HCT116 (cell line): ENCODE results near the gene PAEP. TPM values are rescaled to one million over a fixed set of nuclear protein-coding genes. Genes with fewer than 3 reads are reported as not detected.

ENCODE experiments used
- ATAC-seq: fragments of 200-7000 bp; cut with Tn5 transposase; 2 replicates; pipeline ENCODE4 v1.9.1; 2020; ENCODE audit warnings: mild to moderate bottlenecking, moderate library complexity
- BruUV-seq: library from RNA; stranded (reverse); fragments of 400-500 nt; replicated peaks from 2 replicates; lab custom pipeline; 2021; lab: Mats Ljungman, UMichigan
- CTCF ChIA-PET: fragments of 300-600 bp; sonication (Branson Sonifier 250); formaldehyde crosslinking; loops from one replicate; lab custom pipeline; 2021; ENCODE audit warnings: antibody characterized with exemption; lab: Charles Lee
- POLR2A ChIA-PET: fragments of 300-600, 350-600 bp; sonication (Branson Sonifier 250); formaldehyde crosslinking; loops from one replicate; lab custom pipeline; 2021; ENCODE audit warnings: antibody characterized with exemption; lab: Charles Lee
- RAD21 ChIA-PET, 2 experiments: fragments of 300-600 bp; sonication (Branson Sonifier 250); formaldehyde crosslinking; loops; one replicate each; lab custom pipeline; 2023; ENCODE audit warnings: low total read pairs in 2 of 2; ENCODE audit not compliant: uncharacterized antibody in 2 of 2, unreplicated experiment in 2 of 2, low non-redundant PET in 1 of 2; lab: Charles Lee
- DNase-seq: peaks from one replicate; pipeline ENCODE4 v3.0.0-alpha.2; 2010; ENCODE audit warnings: low read depth, low spot score
- H2AFZ ChIP-seq: fragments of 200-600 bp; shearing (Covaris generic), sonication (generic); 2 replicates; pipeline ENCODE4 v1.6.1; 2017; ENCODE audit warnings: low read depth, mixed run types, mixed read lengths, antibody characterized with exemption, low read length; ENCODE audit not compliant: poor library complexity, severe bottlenecking
- H3K27ac ChIP-seq: 2 replicates; pipeline ENCODE4 v1.5.1; 2012; ENCODE audit warnings: low read depth, low read length
- H3K27me3 ChIP-seq: fragments of 200-600 bp; sonication (generic); 2 replicates; pipeline ENCODE4 v1.6.1; 2016; ENCODE audit warnings: mixed run types, low read length, mixed read lengths; ENCODE audit not compliant: insufficient read depth
- H3K36me3 ChIP-seq, 2 experiments: fragments of 200-500 bp in 1 of 2; fragments of 200-600 bp in 1 of 2; sonication (Bioruptor generic) in 1 of 2; sonication (generic) in 1 of 2; 2 replicates each; pipeline versions ENCODE4 v1.5.1 to v1.6.1; 2014 to 2016; ENCODE audit warnings: low read length in 2 of 2, inconsistent platforms in 1 of 2, mixed read lengths in 1 of 2, mixed run types in 1 of 2; ENCODE audit not compliant: insufficient read depth in 2 of 2, control insufficient read depth in 1 of 2
- H3K4me1 ChIP-seq, 2 experiments: fragments of 200-600 bp in 1 of 2; sonication (generic) in 1 of 2; 2 replicates each; pipeline versions ENCODE4 v1.5.1 to v1.6.1; 2012 to 2017; ENCODE audit warnings: low read length in 2 of 2, inconsistent platforms in 1 of 2, mild to moderate bottlenecking in 1 of 2, mixed read lengths in 1 of 2, mixed run types in 1 of 2, moderate library complexity in 1 of 2; ENCODE audit not compliant: insufficient read depth in 2 of 2, control insufficient read depth in 1 of 2
- H3K4me2 ChIP-seq: fragments of 200-600 bp; sonication (generic); 2 replicates; pipeline ENCODE4 v1.6.1; 2017; ENCODE audit warnings: mixed run types, low read length, mixed read lengths
- H3K4me3 ChIP-seq, 2 experiments: fragments of 200-600 bp in 1 of 2; sonication (generic) in 1 of 2; replicated peaks in 1 of 2; 2 replicates each; pipeline ENCODE4 v1.5.1; 2011 to 2016; ENCODE audit warnings: low read length in 2 of 2, control low read depth in 1 of 2, low read depth in 1 of 2, mild to moderate bottlenecking in 1 of 2, mixed read lengths in 1 of 2, mixed run types in 1 of 2
- H3K79me2 ChIP-seq: fragments of 200-600 bp; sonication (generic); 2 replicates; pipeline ENCODE4 v1.6.1; 2017; ENCODE audit warnings: mild to moderate bottlenecking, mixed run types, low read length, moderate library complexity, mixed read lengths; ENCODE audit not compliant: insufficient read depth
- H3K9ac ChIP-seq: fragments of 200-600 bp; sonication (generic); 2 replicates; pipeline ENCODE4 v1.6.1; 2016; ENCODE audit warnings: low read length, mixed read lengths
- H3K9me2 ChIP-seq: fragments of 200-600 bp; sonication (generic), shearing (Covaris generic); 2 replicates; pipeline ENCODE4 v1.6.1; 2017; ENCODE audit warnings: mixed run types, mild to moderate bottlenecking, moderate library complexity; ENCODE audit not compliant: insufficient read depth
- H3K9me3 ChIP-seq, 2 experiments: fragments of 200-500 bp in 1 of 2; fragments of 200-600 bp in 1 of 2; sonication (Bioruptor generic) in 1 of 2; sonication (generic) in 1 of 2; 2 replicates each; pipeline ENCODE4 v1.6.1; 2014 to 2017; ENCODE audit warnings: low read length in 2 of 2, mixed read lengths in 2 of 2, inconsistent platforms in 1 of 2, low read depth in 1 of 2, mild to moderate bottlenecking in 1 of 2, mixed run types in 1 of 2, moderate library complexity in 1 of 2; ENCODE audit not compliant: control insufficient read depth in 1 of 2, insufficient read depth in 1 of 2
- H4K20me1 ChIP-seq: fragments of 200-600 bp; sonication (generic), shearing (Covaris generic); 2 replicates; pipeline ENCODE4 v1.6.1; 2017; ENCODE audit warnings: mixed run types, mild to moderate bottlenecking, moderate library complexity; ENCODE audit not compliant: insufficient read depth
- ATF3 ChIP-seq: IDR thresholded peaks from 2 replicates; pipeline ENCODE4 v1.6.1; 2012
- CBX3 ChIP-seq: IDR thresholded peaks from 2 replicates; pipeline ENCODE4 v1.6.1; 2012; ENCODE audit warnings: low read depth
- CEBPB ChIP-seq: IDR thresholded peaks from 2 replicates; pipeline ENCODE4 v1.6.1; 2012; ENCODE audit warnings: low read depth
- CTCF ChIP-seq, 3 experiments: fragments of 200-600 bp in 1 of 3; sonication (generic) in 1 of 3; IDR thresholded peaks in 2 of 3; conservative IDR thresholded peaks in 1 of 3; 2 replicates each; pipeline ENCODE4 v1.5.1; 2012 to 2017; ENCODE audit warnings: low read depth in 2 of 3, low read length in 2 of 3, antibody characterized with exemption in 1 of 3, borderline replicate concordance in 1 of 3, control low read depth in 1 of 3, mild to moderate bottlenecking in 1 of 3, mixed read lengths in 1 of 3, mixed run types in 1 of 3, moderate library complexity in 1 of 3; ENCODE audit not compliant: insufficient read depth in 1 of 3
- ELF1 ChIP-seq: IDR thresholded peaks from 2 replicates; pipeline ENCODE4 v1.6.1; 2012; ENCODE audit warnings: low read depth, borderline replicate concordance
- EZH2phosphoT487 ChIP-seq: fragments of 200-600 bp; IDR thresholded peaks from 2 replicates; pipeline ENCODE4 v1.6.1; 2018; ENCODE audit warnings: antibody characterized with exemption, borderline replicate concordance
- FOSL1 ChIP-seq: IDR thresholded peaks from 2 replicates; pipeline ENCODE4 v1.6.1; 2012; ENCODE audit warnings: low read depth
- JUND ChIP-seq: IDR thresholded peaks from 2 replicates; pipeline ENCODE4 v1.6.1; 2012
- MAX ChIP-seq: IDR thresholded peaks from 2 replicates; pipeline ENCODE4 v1.6.1; 2012
- RAD21 ChIP-seq: IDR thresholded peaks from 2 replicates; pipeline ENCODE4 v1.6.1; 2012; ENCODE audit warnings: low read depth, mild to moderate bottlenecking
- SIN3A ChIP-seq: IDR thresholded peaks from 2 replicates; pipeline ENCODE4 v1.6.1; 2012; ENCODE audit warnings: low read depth
- SP1 ChIP-seq: IDR thresholded peaks from 2 replicates; pipeline ENCODE4 v1.6.1; 2012; ENCODE audit warnings: low read depth
- SRF ChIP-seq: IDR thresholded peaks from 2 replicates; pipeline ENCODE4 v1.6.1; 2012; ENCODE audit warnings: low read depth
- YY1 ChIP-seq: IDR thresholded peaks from 2 replicates; pipeline ENCODE4 v1.6.1; 2011; ENCODE audit warnings: low read length, low read depth, moderate library complexity, mild to moderate bottlenecking; ENCODE audit not compliant: insufficient replicate concordance; ENCODE audit errors: extremely low read depth
- ZBTB33 ChIP-seq: IDR thresholded peaks from 2 replicates; pipeline ENCODE4 v1.6.1; 2011; ENCODE audit warnings: mild to moderate bottlenecking, low read length, moderate library complexity; ENCODE audit not compliant: insufficient replicate concordance; ENCODE audit errors: extremely low read depth
- ZFX ChIP-seq: fragments of 450-650 bp; IDR thresholded peaks from 2 replicates; pipeline ENCODE4 v1.6.1; 2017
- ZNF274 ChIP-seq: fragments of 200-500 bp; sonication (Bioruptor generic); IDR thresholded peaks from 2 replicates; pipeline ENCODE4 v1.6.1; 2014; ENCODE audit warnings: mild to moderate bottlenecking, low read depth, low read length, inconsistent platforms
- intact Hi-C: fragments of 100-400 bp; cut with micrococcal nuclease; formaldehyde crosslinking; loops from 2 replicates; pipeline ENCODE4 v1.10.0; 2022
- total RNA-seq: library from RNA; stranded (reverse); gene quantifications from one replicate; pipeline ENCODE4 v1.2.1, GENCODE V29; 2021; ENCODE audit not compliant: unreplicated experiment

The PAEP gene
- total RNA-seq, 1 experiment from 2014 or later = not detected

- no peak for TF ChIP-seq CTCF (IDR thresholded peaks at IDR 0.05 in 2 of 3, conservative IDR thresholded peaks at IDR 0.05 in 1 of 3; ENCODE audit: borderline replicate concordance in 1 of 3, insufficient read depth in 1 of 3, low read depth in 2 of 3, low read length in 2 of 3)
- no peak for TF ChIP-seq YY1
- TF ChIP-seq RAD21 = no peak
- TF ChIP-seq EZH2phosphoT487 = no peak
- no peak for TF ChIP-seq ATF3
- no peak for TF ChIP-seq ELF1
- TF ChIP-seq SRF = no peak
Observed at GRCh38 chr9:135520916-135521607, 40.5 kb upstream of the PAEP start, which contains the start of gene LCN1 (continued).

GRCh38 chr9:135521608-135522095 lies 39.9 kb upstream of the PAEP start:
- Histone ChIP-seq H3K9me2 (no peaks in the 10 kb centered on the region), H3K27ac (no peak overlapping the region), H2AFZ (no peak overlapping the region), H3K4me3 (no peak overlapping the region), H3K9me3 (no peaks in the 10 kb centered on the region), H3K9ac (no peak overlapping the region), H3K36me3 (no peaks in the 10 kb centered on the region), H3K4me2 (no peak overlapping the region), H3K4me1 (peaks cover 0 to 3% of the 10 kb centered on the region in 2 experiments; a peak in 2 of 4 replicates), H3K27me3 (no peaks in the 10 kb centered on the region), H4K20me1 (no peaks in the 10 kb centered on the region), H3K79me2 (no peaks in the 10 kb centered on the region)
- DNase-seq (no peak), ATAC-seq (no peak)
- POLR2A ChIA-PET = no interaction called here
- CTCF ChIA-PET = no interaction called here
- TF ChIP-seq SRF = no peak
- TF ChIP-seq ZNF274 = no peak
- no peak for TF ChIP-seq SP1
- no peak for TF ChIP-seq EZH2phosphoT487
- no peak for TF ChIP-seq CBX3
- no peak for TF ChIP-seq SIN3A
- TF ChIP-seq ELF1 = no peak
- no peak for TF ChIP-seq YY1
- no peak for TF ChIP-seq JUND
- TF ChIP-seq ATF3 = no peak
- TF ChIP-seq MAX = no peak
- TF ChIP-seq ZFX = no peak
- no peak for TF ChIP-seq ZBTB33
- no peak for TF ChIP-seq CEBPB
- no peak for TF ChIP-seq FOSL1
- intact Hi-C loops = no loop called here
- RAD21 ChIA-PET = no interaction called here
- BruUV-seq = no TSS peak
